Breast epithelium (tissue), 3 donors: ENCODE measurements around the gene SRA1.

Source experiments
- POLR2A ChIP-seq: fragments of 450-650 bp; IDR thresholded peaks from one replicate; pipeline ENCODE4 v1.6.1; 2016; ENCODE audit warnings: antibody characterized with exemption, mild to moderate bottlenecking, moderate library complexity
- POLR2AphosphoS5 ChIP-seq, 3 donors: sonication (generic); formaldehyde crosslinking; IDR thresholded peaks; one replicate each; pipeline ENCODE4 v1.6.1; 2017; ENCODE audit warnings: antibody characterized with exemption in 3 of 3
- TF ChIP-seq, protein P1 (sequence below), 3 donors: fragments of 450-650 bp; IDR thresholded peaks; one replicate each; pipeline ENCODE4 v1.5.1; 2016 to 2017; ENCODE audit warnings: antibody characterized with exemption in 3 of 3, mild to moderate bottlenecking in 3 of 3, moderate library complexity in 3 of 3

- TF ChIP-seq, protein P1, sequence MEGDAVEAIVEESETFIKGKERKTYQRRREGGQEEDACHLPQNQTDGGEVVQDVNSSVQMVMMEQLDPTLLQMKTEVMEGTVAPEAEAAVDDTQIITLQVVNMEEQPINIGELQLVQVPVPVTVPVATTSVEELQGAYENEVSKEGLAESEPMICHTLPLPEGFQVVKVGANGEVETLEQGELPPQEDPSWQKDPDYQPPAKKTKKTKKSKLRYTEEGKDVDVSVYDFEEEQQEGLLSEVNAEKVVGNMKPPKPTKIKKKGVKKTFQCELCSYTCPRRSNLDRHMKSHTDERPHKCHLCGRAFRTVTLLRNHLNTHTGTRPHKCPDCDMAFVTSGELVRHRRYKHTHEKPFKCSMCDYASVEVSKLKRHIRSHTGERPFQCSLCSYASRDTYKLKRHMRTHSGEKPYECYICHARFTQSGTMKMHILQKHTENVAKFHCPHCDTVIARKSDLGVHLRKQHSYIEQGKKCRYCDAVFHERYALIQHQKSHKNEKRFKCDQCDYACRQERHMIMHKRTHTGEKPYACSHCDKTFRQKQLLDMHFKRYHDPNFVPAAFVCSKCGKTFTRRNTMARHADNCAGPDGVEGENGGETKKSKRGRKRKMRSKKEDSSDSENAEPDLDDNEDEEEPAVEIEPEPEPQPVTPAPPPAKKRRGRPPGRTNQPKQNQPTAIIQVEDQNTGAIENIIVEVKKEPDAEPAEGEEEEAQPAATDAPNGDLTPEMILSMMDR (IDR thresholded peaks at IDR 0.05): no peak
- TF ChIP-seq POLR2A (no peak), POLR2AphosphoS5 (IDR thresholded peaks at IDR 0.05) (no peak)
Observed at GRCh38 chr5:140565780-140566095, 8.5 kb upstream of the SRA1 start.
